ENCODE results near the gene EFL1. TPM values are rescaled to one million over a fixed set of nuclear protein-coding genes. Genes with fewer than 3 reads are reported as not detected.
"Not testable (repeated sequence)": the region's sequence is repeated elsewhere in the genome, so short reads cannot be mapped to it uniquely, and the experiment has no call there.

EFL1 gene
- total and polyA plus RNA-seq, 2 donors from 2014 or later = 9.2 to 16.6 TPM

- no peak overlapping the region for H3K27ac ChIP-seq (ENCODE audit: low read depth in 2 of 2, low read length in 2 of 2)
- H3K27me3 ChIP-seq (ENCODE audit: control insufficient read depth, insufficient read depth, low read length) = no peaks in the 10 kb centered on the region
- H3K36me3 ChIP-seq (ENCODE audit: control insufficient read depth in 2 of 3, insufficient read depth in 3 of 3, low read length in 3 of 3) = no peaks in the 10 kb centered on the region
- FAIRE-seq (no peak), DNase-seq (no peak)
- no peak overlapping the region for H3K4me3 ChIP-seq (ENCODE audit: low read length in 3 of 3)
- TF ChIP-seq, protein P1, sequence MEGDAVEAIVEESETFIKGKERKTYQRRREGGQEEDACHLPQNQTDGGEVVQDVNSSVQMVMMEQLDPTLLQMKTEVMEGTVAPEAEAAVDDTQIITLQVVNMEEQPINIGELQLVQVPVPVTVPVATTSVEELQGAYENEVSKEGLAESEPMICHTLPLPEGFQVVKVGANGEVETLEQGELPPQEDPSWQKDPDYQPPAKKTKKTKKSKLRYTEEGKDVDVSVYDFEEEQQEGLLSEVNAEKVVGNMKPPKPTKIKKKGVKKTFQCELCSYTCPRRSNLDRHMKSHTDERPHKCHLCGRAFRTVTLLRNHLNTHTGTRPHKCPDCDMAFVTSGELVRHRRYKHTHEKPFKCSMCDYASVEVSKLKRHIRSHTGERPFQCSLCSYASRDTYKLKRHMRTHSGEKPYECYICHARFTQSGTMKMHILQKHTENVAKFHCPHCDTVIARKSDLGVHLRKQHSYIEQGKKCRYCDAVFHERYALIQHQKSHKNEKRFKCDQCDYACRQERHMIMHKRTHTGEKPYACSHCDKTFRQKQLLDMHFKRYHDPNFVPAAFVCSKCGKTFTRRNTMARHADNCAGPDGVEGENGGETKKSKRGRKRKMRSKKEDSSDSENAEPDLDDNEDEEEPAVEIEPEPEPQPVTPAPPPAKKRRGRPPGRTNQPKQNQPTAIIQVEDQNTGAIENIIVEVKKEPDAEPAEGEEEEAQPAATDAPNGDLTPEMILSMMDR (IDR thresholded peaks at IDR 0.05; ENCODE audit: borderline replicate concordance, extremely low read depth, insufficient read depth) = no peak
- peaks cover 0 to 2% (median 0%) of the 10 kb centered on the region in 3 donors for H3K9me3 ChIP-seq (ENCODE audit: control insufficient read depth in 2 of 3, insufficient read depth in 1 of 3, low read length in 3 of 3)
- intact Hi-C loops (cut with DNase I) = no loop called here
- no peaks in the 10 kb centered on the region for H3K4me1 ChIP-seq (ENCODE audit: control insufficient read depth in 2 of 3, insufficient read depth in 2 of 3, low read depth in 1 of 3, low read length in 3 of 3)
- no peak overlapping the region for H3K9ac ChIP-seq (ENCODE audit: low read length in 3 of 3)
These were observed 31.6 kb upstream of the EFL1 start for GRCh38 chr15:82294061-82294690.

GRCh38 chr15:82292271-82292670 is 29.7 kb upstream of the EFL1 start:
- no peaks in the 10 kb centered on the region for H3K36me3 ChIP-seq (ENCODE audit: control insufficient read depth in 2 of 3, insufficient read depth in 3 of 3, low read length in 3 of 3)
- no peak overlapping the region for H3K9ac ChIP-seq (ENCODE audit: low read length in 3 of 3)
- DNase-seq (no peak), FAIRE-seq (no peak)
- H3K4me1 ChIP-seq (ENCODE audit: control insufficient read depth in 2 of 3, insufficient read depth in 2 of 3, low read depth in 1 of 3, low read length in 3 of 3) = no peaks in the 10 kb centered on the region
- H3K27me3 ChIP-seq (ENCODE audit: control insufficient read depth, insufficient read depth, low read length) = no peaks in the 10 kb centered on the region
- H3K27ac ChIP-seq (ENCODE audit: low read depth in 2 of 2, low read length in 2 of 2) = no peak overlapping the region
- peaks cover 0 to 4% (median 0%) of the 10 kb centered on the region in 3 donors for H3K9me3 ChIP-seq (ENCODE audit: control insufficient read depth in 2 of 3, insufficient read depth in 1 of 3, low read length in 3 of 3)
- TF ChIP-seq, protein P1 (IDR thresholded peaks at IDR 0.05; ENCODE audit: borderline replicate concordance, extremely low read depth, insufficient read depth) = no peak
- no peak overlapping the region for H3K4me3 ChIP-seq (ENCODE audit: low read length in 3 of 3)
- intact Hi-C loops (cut with DNase I) = no loop called here

DNA sequence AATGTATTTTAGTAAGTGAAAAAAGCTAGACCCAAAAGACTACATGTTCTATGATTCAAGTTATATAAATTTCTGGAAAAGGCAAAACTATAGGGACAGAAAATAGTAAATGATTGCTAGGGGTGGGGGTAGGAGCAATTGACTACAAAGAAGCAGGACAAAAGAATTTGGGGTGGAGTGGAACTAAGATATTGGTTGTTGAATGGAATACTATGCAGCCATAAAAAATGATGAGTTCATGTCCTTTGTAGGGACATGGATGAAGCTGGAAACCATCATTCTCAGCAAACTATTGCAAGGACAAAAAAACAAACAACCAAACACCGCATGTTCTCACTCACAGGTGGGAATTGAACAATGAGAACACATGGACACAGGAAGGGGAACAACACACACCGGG is 25.7 kb upstream of the EFL1 start:
- H3K9ac ChIP-seq (ENCODE audit: low read length in 3 of 3); DNase-seq; H3K9me3 ChIP-seq (ENCODE audit: control insufficient read depth in 2 of 3, insufficient read depth in 1 of 3, low read length in 3 of 3); H3K27me3 ChIP-seq (ENCODE audit: control insufficient read depth, insufficient read depth, low read length); H3K36me3 ChIP-seq (ENCODE audit: control insufficient read depth in 2 of 3, insufficient read depth in 3 of 3, low read length in 3 of 3); H3K4me3 ChIP-seq (ENCODE audit: low read length in 3 of 3); intact Hi-C loops (cut with DNase I); H3K4me1 ChIP-seq (ENCODE audit: control insufficient read depth in 2 of 3, insufficient read depth in 2 of 3, low read depth in 1 of 3, low read length in 3 of 3); H3K27ac ChIP-seq (ENCODE audit: low read depth in 2 of 2, low read length in 2 of 2); FAIRE-seq: not testable (repeated sequence)

GRCh38 chr15:82286475-82286874 is 23.9 kb upstream of the EFL1 start:
- H3K9me3 ChIP-seq (ENCODE audit: control insufficient read depth in 2 of 3, insufficient read depth in 1 of 3, low read length in 3 of 3); H3K4me3 ChIP-seq (ENCODE audit: low read length in 3 of 3); intact Hi-C loops (cut with DNase I); DNase-seq; H3K27ac ChIP-seq (ENCODE audit: low read depth in 2 of 2, low read length in 2 of 2); H3K36me3 ChIP-seq (ENCODE audit: control insufficient read depth in 2 of 3, insufficient read depth in 3 of 3, low read length in 3 of 3); H3K27me3 ChIP-seq (ENCODE audit: control insufficient read depth, insufficient read depth, low read length); H3K4me1 ChIP-seq (ENCODE audit: control insufficient read depth in 2 of 3, insufficient read depth in 2 of 3, low read depth in 1 of 3, low read length in 3 of 3); H3K9ac ChIP-seq (ENCODE audit: low read length in 3 of 3); FAIRE-seq: not testable (repeated sequence)

DNA sequence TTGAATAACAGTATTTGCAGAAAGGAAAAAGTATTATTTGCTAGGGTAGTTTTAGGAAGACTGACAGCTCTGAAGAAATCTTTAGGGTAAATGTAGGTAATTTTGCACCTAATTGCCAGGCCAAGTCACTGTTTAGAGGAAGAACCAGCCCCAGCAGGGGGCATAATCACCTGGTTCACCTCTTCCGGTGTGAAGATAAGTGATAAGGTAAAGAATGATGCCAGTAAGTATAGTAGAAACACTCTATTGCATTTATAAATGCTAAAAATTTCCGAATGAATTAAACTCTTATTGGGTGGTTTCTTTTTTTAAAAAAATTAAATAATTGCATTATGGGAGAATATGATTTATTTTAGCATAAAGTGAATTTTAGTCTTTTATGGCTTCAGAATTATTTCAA is 21.8 kb upstream of the EFL1 start:
- intact Hi-C loops (cut with DNase I); DNase-seq; H3K36me3 ChIP-seq (ENCODE audit: control insufficient read depth in 2 of 3, insufficient read depth in 3 of 3, low read length in 3 of 3); H3K9me3 ChIP-seq (ENCODE audit: control insufficient read depth in 2 of 3, insufficient read depth in 1 of 3, low read length in 3 of 3); H3K9ac ChIP-seq (ENCODE audit: low read length in 3 of 3); H3K4me1 ChIP-seq (ENCODE audit: control insufficient read depth in 2 of 3, insufficient read depth in 2 of 3, low read depth in 1 of 3, low read length in 3 of 3); H3K4me3 ChIP-seq (ENCODE audit: low read length in 3 of 3); H3K27ac ChIP-seq (ENCODE audit: low read depth in 2 of 2, low read length in 2 of 2); H3K27me3 ChIP-seq (ENCODE audit: control insufficient read depth, insufficient read depth, low read length): not testable (repeated sequence)
- peak; percentile 57 for FAIRE-seq

DNA sequence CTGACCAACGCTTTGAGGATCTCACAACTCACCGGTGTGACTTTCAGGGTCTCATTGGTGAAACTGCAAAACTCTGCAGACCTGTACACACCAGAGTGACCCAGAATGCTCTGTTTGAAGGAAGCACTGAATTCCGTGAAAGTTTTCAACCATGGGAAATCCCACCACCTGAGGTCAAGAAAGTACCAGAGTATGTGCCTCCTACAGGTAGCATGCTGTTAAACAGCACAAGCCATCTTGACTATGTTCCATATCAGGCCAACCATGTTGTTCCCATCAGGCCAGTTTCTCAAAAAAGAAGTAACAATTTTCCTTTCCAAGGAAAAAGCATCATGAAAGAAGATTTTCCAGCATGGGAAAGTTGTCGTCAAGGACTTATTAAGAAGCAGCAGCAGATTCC is 19.9 kb upstream of the EFL1 start:
- H3K4me1 ChIP-seq (ENCODE audit: control insufficient read depth in 2 of 3, insufficient read depth in 2 of 3, low read depth in 1 of 3, low read length in 3 of 3); H3K9me3 ChIP-seq (ENCODE audit: control insufficient read depth in 2 of 3, insufficient read depth in 1 of 3, low read length in 3 of 3); H3K9ac ChIP-seq (ENCODE audit: low read length in 3 of 3); intact Hi-C loops (cut with DNase I); H3K27ac ChIP-seq (ENCODE audit: low read depth in 2 of 2, low read length in 2 of 2); DNase-seq; H3K4me3 ChIP-seq (ENCODE audit: low read length in 3 of 3); H3K36me3 ChIP-seq (ENCODE audit: control insufficient read depth in 2 of 3, insufficient read depth in 3 of 3, low read length in 3 of 3); FAIRE-seq; H3K27me3 ChIP-seq (ENCODE audit: control insufficient read depth, insufficient read depth, low read length): not testable (repeated sequence)

GRCh38 chr15:82281276-82281675 is 18.7 kb upstream of the EFL1 start:
- intact Hi-C loops (cut with DNase I); FAIRE-seq; H3K4me3 ChIP-seq (ENCODE audit: low read length in 3 of 3): not testable (repeated sequence)

More at GRCh38 chr15:82281276-82281675, 18.7 kb upstream of the EFL1 start:
- DNase-seq; H3K36me3 ChIP-seq (ENCODE audit: control insufficient read depth in 2 of 3, insufficient read depth in 3 of 3, low read length in 3 of 3); H3K4me1 ChIP-seq (ENCODE audit: control insufficient read depth in 2 of 3, insufficient read depth in 2 of 3, low read depth in 1 of 3, low read length in 3 of 3); H3K27me3 ChIP-seq (ENCODE audit: control insufficient read depth, insufficient read depth, low read length); H3K27ac ChIP-seq (ENCODE audit: low read depth in 2 of 2, low read length in 2 of 2); H3K9ac ChIP-seq (ENCODE audit: low read length in 3 of 3); H3K9me3 ChIP-seq (ENCODE audit: control insufficient read depth in 2 of 3, insufficient read depth in 1 of 3, low read length in 3 of 3): not testable (repeated sequence)

All from kidney (tissue), 14 donors.